HT1080 (cell line): ENCODE results near the gene RAB11FIP5. TPM values are rescaled to one million over a fixed set of nuclear protein-coding genes. Genes with fewer than 3 reads are reported as not detected.
"Not testable (repeated sequence)": the region's sequence is repeated elsewhere in the genome, so short reads cannot be mapped to it uniquely, and the experiment has no call there.

Source experiments
- DNase-seq: peaks from one replicate; pipeline ENCODE4 v3.0.0-alpha.2; 2015; ENCODE audit warnings: low read depth
- polyA plus RNA-seq, 2 experiments: library from polyadenylated mRNA; depleted of rRNA; stranded (reverse); fragments of >200 nt; gene quantifications; 2 replicates each; pipeline ENCODE4 v1.2.3, GENCODE V29; 2015
- total RNA-seq: library from RNA; depleted of rRNA; stranded (reverse); fragments of >200 nt; shearing (Covaris generic); gene quantifications from 2 replicates; pipeline ENCODE4 v1.2.3, GENCODE V29; 2014; rRNA removed

The RAB11FIP5 gene
- 34.5 and 35.5 TPM in 2 replicates for total RNA-seq
- 37.1 and 40.4 TPM in 2 replicates for polyA plus RNA-seq (2015; cell fraction: cytosol; rRNA removed)
- 39.6 and 43.2 TPM in 2 replicates for polyA plus RNA-seq (2015; cell fraction: nucleus; rRNA removed)

GRCh38 chr2:73112913-73113854 lies at the start of gene RAB11FIP5:
RAB11FIP5 (minus strand) TSS chr2:73112948; CDS start chr2:73112777, 171 bp downstream.
- DNase-seq, result peak; percentile 79

- peak; percentile 63 for DNase-seq
Measured at GRCh38 chr2:73156539-73157124, 43.9 kb upstream of the RAB11FIP5 start.

- no peak for DNase-seq
Measured at GRCh38 chr2:73142937-73143336, 30.2 kb upstream of the RAB11FIP5 start.

- no peak for DNase-seq
Measured at GRCh38 chr2:73141896-73142295, 29.1 kb upstream of the RAB11FIP5 start.

GRCh38 chr2:73135236-73135635 lies 22.5 kb upstream of the RAB11FIP5 start:
- DNase-seq, result no peak

- peak; percentile 54 for DNase-seq
Measured at GRCh38 chr2:73134471-73134870, 21.7 kb upstream of the RAB11FIP5 start.

- DNase-seq, result peak; percentile 40
Measured at GRCh38 chr2:73133566-73134197, 20.9 kb upstream of the RAB11FIP5 start.

- no peak for DNase-seq
Measured at GRCh38 chr2:73131807-73132206, 19.1 kb upstream of the RAB11FIP5 start.

- DNase-seq, result no peak
Measured at GRCh38 chr2:73130790-73131189, 18.0 kb upstream of the RAB11FIP5 start.

GRCh38 chr2:73128841-73129535 lies 16.2 kb upstream of the RAB11FIP5 start:
- no peak for DNase-seq

- DNase-seq, result no peak
Measured at GRCh38 chr2:73122536-73122935, 9.8 kb upstream of the RAB11FIP5 start.

GRCh38 chr2:73119611-73120239 lies 7.0 kb upstream of the RAB11FIP5 start:
- DNase-seq, result not testable (repeated sequence)

GRCh38 chr2:73117441-73117840 lies 4.7 kb upstream of the RAB11FIP5 start:
- DNase-seq, result no peak

GRCh38 chr2:73116182-73116960 lies 3.6 kb upstream of the RAB11FIP5 start:
- DNase-seq, result no peak

GRCh38 chr2:73114273-73114867 lies 1.6 kb upstream of the RAB11FIP5 start:
- no peak for DNase-seq

- DNase-seq, result peak; percentile 18
Measured at GRCh38 chr2:73112026-73112912, 479 bp downstream of the RAB11FIP5 start.

GRCh38 chr2:73111073-73112025 lies 1.4 kb downstream of the RAB11FIP5 start:
- peak; percentile 74 for DNase-seq
